NT2/D1 (cell line): ENCODE data around the gene IL1RN.

Experiments used
- YY1 ChIP-seq: IDR thresholded peaks from 2 replicates; pipeline ENCODE4 v1.6.1; 2011; ENCODE audit not compliant: insufficient read length, insufficient read depth
- ZNF274 ChIP-seq: IDR thresholded peaks from 2 replicates; pipeline ENCODE4 v1.6.1; 2011; ENCODE audit warnings: mild to moderate bottlenecking, low read depth, low read length

- TF ChIP-seq ZNF274: no peak
- no peak for TF ChIP-seq YY1
Observed at GRCh38 chr2:113142290-113142689, 14.9 kb downstream of the IL1RN start.
